Measurements from ENCODE around the gene KCNIP2. TPM values are rescaled to one million over a fixed set of nuclear protein-coding genes. Genes with fewer than 3 reads are reported as not detected.

Gene KCNIP2
- total and polyA plus RNA-seq, 2 of the 13 experiments (the other 11 are each of a cell fraction or from before 2014, with no cell fraction given): 0.42 to 0.70 TPM

GRCh38 chr10:101878869-101879268, 35.3 kb upstream of the KCNIP2 start:
- no peak for FAIRE-seq
- no peaks in the 10 kb centered on the region for H3K4me1 ChIP-seq (ENCODE audit: insufficient read depth, low read length)
- ChIA-PET POLR2A (no interaction called here), CTCF (ENCODE audit: low intra/inter-chr PET ratio, low total read pairs) (no interaction called here)
- 100% methylated on average over 3 of the region's 3 CpGs for WGBS (ENCODE audit: low lambda C conversion rate)
- H3K4me2 ChIP-seq (ENCODE audit: low read depth, low read length): no peak overlapping the region
- H3K27ac ChIP-seq (ENCODE audit: extremely low read length, insufficient read depth, low read length): no peak overlapping the region
- no peaks in the 10 kb centered on the region for H3K9me3 ChIP-seq (ENCODE audit: low read length)
- intact Hi-C loops (cut with micrococcal nuclease; ENCODE audit: unreplicated experiment) (no loop called here), in situ Hi-C loops (cut with HindIII; ENCODE audit: extremely low pct_ligation_motif_present, low pct_unique_long_range_greater_than_20kb) (no loop called here)
- no TSS peak for BruUV-seq (replicated peaks)
- DNase-seq (ENCODE audit: low spot score): no peak
- TF ChIP-seq ZNF75D (CRISPR knock-in tag; IDR thresholded peaks at IDR 0.05; ENCODE audit: borderline replicate concordance) (no peak), ZNF883 (CRISPR knock-in tag; IDR thresholded peaks at IDR 0.05; ENCODE audit: not compliant biosample characterization) (no peak), ZNF747 (CRISPR knock-in tag; IDR thresholded peaks at IDR 0.05; ENCODE audit: borderline replicate concordance) (no peak), TCF7L2 (IDR thresholded peaks at IDR 0.05; ENCODE audit: low read depth, low read length) (no peak), HCFC1 (IDR thresholded peaks at IDR 0.05; ENCODE audit: low read depth, low read length) (no peak), CTCF (CRISPR knock-in tag; IDR thresholded peaks at IDR 0.05) (no peak), ZFP37 (CRISPR knock-in tag; IDR thresholded peaks at IDR 0.05; ENCODE audit: borderline replicate concordance) (no peak), BRCA1 (CRISPR knock-in tag; IDR thresholded peaks at IDR 0.05) (no peak), E2F1 (CRISPR knock-in tag; IDR thresholded peaks at IDR 0.05) (no peak), NFRKB (IDR thresholded peaks at IDR 0.05) (no peak), RFX3 (CRISPR knock-in tag; IDR thresholded peaks at IDR 0.05) (no peak), ZKSCAN8 (CRISPR knock-in tag; IDR thresholded peaks at IDR 0.05; ENCODE audit: borderline replicate concordance) (no peak), FOXA3 (CRISPR knock-in tag; IDR thresholded peaks at IDR 0.05) (no peak), GPBP1L1 (CRISPR knock-in tag; IDR thresholded peaks at IDR 0.05) (no peak), DNMT1 (CRISPR knock-in tag; IDR thresholded peaks at IDR 0.05) (no peak), E2F5 (CRISPR knock-in tag; conservative IDR thresholded peaks at IDR 0.05) (no peak)
- no peak for ATAC-seq
- H4K20me1 ChIP-seq (ENCODE audit: insufficient read depth, low read length): no peaks in the 10 kb centered on the region
- no peaks in the 10 kb centered on the region for H3K27me3 ChIP-seq (ENCODE audit: control insufficient read depth in 1 of 2, insufficient read depth in 2 of 2, low read length in 2 of 2)
- H2AFZ ChIP-seq (ENCODE audit: low read length): no peak overlapping the region
- H3K9ac ChIP-seq (ENCODE audit: insufficient read depth, low read depth, low read length): no peak overlapping the region
- H3K36me3 ChIP-seq (replicated peaks in 1 of 2; ENCODE audit: control insufficient read depth in 1 of 2, insufficient read depth in 2 of 2, low read length in 2 of 2): peaks cover 0 to 1% of the 10 kb centered on the region in 2 experiments; a peak in 2 of 5 replicates
- no peaks in the 10 kb centered on the region for H3K79me2 ChIP-seq (ENCODE audit: insufficient read depth, low read length)
- H3K4me3 ChIP-seq (replicated peaks in 1 of 3; ENCODE audit: insufficient read depth in 1 of 3, low read depth in 2 of 3, low read length in 3 of 3): no peak overlapping the region
